GM12874 (cell line): ENCODE measurements around the gene FPR3.

Experiments
- CTCF ChIP-seq: IDR thresholded peaks from 2 replicates; pipeline ENCODE4 v1.5.1; 2011; ENCODE audit warnings: low read depth, mild to moderate bottlenecking, control low read depth, low read length, moderate library complexity; ENCODE audit not compliant: insufficient read depth

The FPR3 gene

DNA sequence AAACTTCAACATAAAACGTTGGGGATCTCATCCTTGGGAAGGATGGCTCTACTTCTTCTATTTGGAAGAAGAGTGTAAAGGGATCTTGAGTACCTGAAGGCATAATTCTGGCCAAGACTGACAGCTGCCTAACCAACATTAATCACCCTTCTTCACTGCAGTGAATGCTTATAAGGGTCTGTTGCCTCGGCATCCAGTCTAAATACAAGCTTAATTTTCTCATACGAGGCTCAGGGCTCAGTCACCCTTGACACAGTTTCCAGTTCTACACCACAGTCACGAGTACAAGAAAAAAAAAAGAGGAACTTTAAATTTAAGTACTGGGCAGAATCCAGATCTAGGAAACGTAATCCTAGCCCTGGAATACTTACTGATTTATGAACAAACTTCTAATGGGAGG is 9.0 kb downstream of the FPR3 start:
- no peak for TF ChIP-seq CTCF

DNA sequence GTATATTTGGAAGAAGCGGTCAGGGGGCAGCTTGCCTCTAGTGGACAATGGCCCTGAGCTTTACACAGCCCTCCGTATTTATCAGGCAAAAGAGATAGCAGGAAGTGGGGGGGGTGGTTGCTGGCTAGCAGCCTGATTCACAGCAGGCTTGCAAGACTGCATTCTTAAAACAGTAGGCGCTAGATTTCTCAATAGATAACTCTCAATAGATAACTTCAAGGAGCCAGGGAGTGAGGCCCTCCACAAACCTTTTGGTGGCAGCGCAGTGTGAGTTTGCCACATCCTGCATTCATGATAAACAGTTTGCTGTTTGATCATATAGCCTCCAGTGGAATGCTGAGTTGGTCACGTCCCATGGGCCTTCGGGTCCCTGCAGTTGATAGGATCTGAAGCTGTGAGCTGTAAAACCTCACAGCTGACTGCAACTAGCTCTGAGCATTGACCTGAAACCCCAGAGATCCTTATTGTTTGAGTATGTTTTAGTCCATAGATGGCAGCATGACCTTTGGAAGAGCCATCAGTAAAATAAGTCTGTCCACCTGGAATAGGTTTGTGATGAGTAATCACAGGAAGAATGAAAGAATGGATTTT is 12.2 kb downstream of the FPR3 start:
- no peak for TF ChIP-seq CTCF

GRCh38 chr19:51807925-51808324 is 13.0 kb downstream of the FPR3 start:
- TF ChIP-seq CTCF, result no peak

GRCh38 chr19:51808333-51808986 is 13.5 kb downstream of the FPR3 start:
- TF ChIP-seq CTCF, result no peak

DNA sequence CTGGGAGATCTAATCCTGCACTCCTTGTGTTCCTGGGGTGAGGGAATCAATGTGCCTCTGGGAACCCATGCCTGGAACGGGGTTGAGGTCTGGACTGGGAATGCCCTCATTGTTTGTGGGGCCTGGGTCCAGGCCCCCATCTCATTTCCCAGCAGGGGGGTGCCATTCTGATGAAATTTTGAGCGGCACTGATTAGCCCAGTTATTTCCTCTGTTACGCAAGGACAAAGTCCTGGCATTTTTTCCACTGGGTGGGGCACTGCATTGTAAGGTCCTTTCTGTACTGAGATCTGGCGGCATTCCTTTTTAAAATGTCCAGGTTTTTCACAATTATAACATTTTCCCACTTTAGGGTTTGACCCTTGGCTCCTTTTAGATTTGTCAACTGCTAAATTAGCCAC is 14.8 kb downstream of the FPR3 start:
- no peak for TF ChIP-seq CTCF

DNA sequence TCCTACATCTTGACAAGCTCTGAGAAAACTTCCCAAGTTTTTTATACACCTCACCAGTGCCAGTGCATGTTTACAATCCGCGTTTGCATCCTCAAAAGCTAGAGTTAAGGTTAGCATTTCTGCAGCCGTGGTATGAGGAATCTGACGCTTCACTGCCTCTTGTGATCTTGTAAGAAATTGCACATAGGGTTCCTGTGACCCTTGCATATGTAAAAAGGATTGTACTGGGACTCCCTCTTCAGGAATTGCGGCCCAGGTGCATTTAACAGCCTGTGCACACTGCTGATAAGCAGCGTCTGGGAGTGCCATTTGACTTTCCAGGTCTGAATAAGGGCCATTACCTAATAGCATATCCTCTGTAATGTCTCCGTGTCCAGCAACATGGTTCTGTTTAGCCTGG is 15.3 kb downstream of the FPR3 start:
- TF ChIP-seq CTCF, result no peak

DNA sequence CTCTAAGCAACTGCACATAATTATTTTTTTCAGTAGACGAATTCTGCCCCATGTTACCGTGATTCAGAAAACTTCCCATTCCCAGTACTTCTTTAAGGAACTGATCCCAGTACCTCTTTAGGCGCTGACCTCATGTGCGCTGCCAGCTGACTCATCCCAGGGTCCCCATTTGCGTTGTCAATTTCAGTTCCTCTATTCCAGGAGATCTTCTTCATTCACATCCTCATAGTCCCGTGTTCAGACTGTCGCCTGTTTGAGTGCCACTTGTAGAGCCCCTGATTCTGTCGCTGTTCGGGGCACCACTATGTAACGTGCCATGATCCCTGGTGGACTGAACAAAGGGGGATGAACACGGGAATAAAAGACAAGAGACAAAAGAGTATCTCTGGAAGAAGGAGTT is 16.4 kb downstream of the FPR3 start:
- TF ChIP-seq CTCF, result no peak
